ENCODE results near the gene CPED1. TPM values are rescaled to one million over a fixed set of nuclear protein-coding genes. Genes with fewer than 3 reads are reported as not detected.
"Not testable (repeated sequence)": the region's sequence is repeated elsewhere in the genome, so short reads cannot be mapped to it uniquely, and the experiment has no call there.

CPED1 gene
- total RNA-seq, 1 experiment from 2014 or later: 15.8 TPM

GRCh38 chr7:120996333-120996987 lies 7.9 kb downstream of the CPED1 start:
- DNase-seq (ENCODE audit: low read depth): peak; percentile 96

GRCh38 chr7:120996988-120997345 lies 8.5 kb downstream of the CPED1 start:
- DNase-seq (ENCODE audit: low read depth): no peak

- no peak for DNase-seq (ENCODE audit: low read depth)
Observed at GRCh38 chr7:120997882-120998474, 9.5 kb downstream of the CPED1 start.

- DNase-seq (ENCODE audit: low read depth): no peak
Observed at GRCh38 chr7:120998520-120998919, 10.0 kb downstream of the CPED1 start.

GRCh38 chr7:120998996-120999565 lies 10.6 kb downstream of the CPED1 start:
- DNase-seq (ENCODE audit: low read depth): no peak

- DNase-seq (ENCODE audit: low read depth): peak; percentile 82
Observed at GRCh38 chr7:121000081-121000983, 11.8 kb downstream of the CPED1 start.

- no peak for DNase-seq (ENCODE audit: low read depth)
Observed at GRCh38 chr7:121001234-121001906, 12.9 kb downstream of the CPED1 start.

GRCh38 chr7:121002048-121002756 lies 13.7 kb downstream of the CPED1 start:
- DNase-seq (ENCODE audit: low read depth): no peak

- no peak for DNase-seq (ENCODE audit: low read depth)
Observed at GRCh38 chr7:121002757-121003200, 14.3 kb downstream of the CPED1 start.

- DNase-seq (ENCODE audit: low read depth): no peak
Observed at GRCh38 chr7:121003986-121004685, 15.6 kb downstream of the CPED1 start.

- not testable (repeated sequence) for DNase-seq (ENCODE audit: low read depth)
Observed at GRCh38 chr7:121005058-121005457, 16.5 kb downstream of the CPED1 start.

GRCh38 chr7:121005996-121006584 lies 17.6 kb downstream of the CPED1 start:
- no peak for DNase-seq (ENCODE audit: low read depth)

- DNase-seq (ENCODE audit: low read depth): no peak
Observed at GRCh38 chr7:121006711-121007315, 18.3 kb downstream of the CPED1 start.

GRCh38 chr7:121008816-121009215 lies 20.3 kb downstream of the CPED1 start:
- no peak for DNase-seq (ENCODE audit: low read depth)

- DNase-seq (ENCODE audit: low read depth): no peak
Observed at GRCh38 chr7:121011401-121011800, 22.9 kb downstream of the CPED1 start.

- DNase-seq (ENCODE audit: low read depth): no peak
Observed at GRCh38 chr7:121012170-121012874, 23.8 kb downstream of the CPED1 start.

GRCh38 chr7:121012919-121013318 lies 24.4 kb downstream of the CPED1 start:
- DNase-seq (ENCODE audit: low read depth): no peak

GRCh38 chr7:121015560-121015959 lies 27.0 kb downstream of the CPED1 start:
- no peak for DNase-seq (ENCODE audit: low read depth)

GRCh38 chr7:121016966-121017365 lies 28.5 kb downstream of the CPED1 start:
- DNase-seq (ENCODE audit: low read depth): peak; percentile 42

Measured in M059J (cell line).